Right lobe of liver (tissue), 4 donors: ENCODE measurements around the gene CYTH1.

Experiments used
- CTCF ChIP-seq, 4 donors: fragments of 200-600 bp in 3 of 4; fragments of 450-650 bp in 1 of 4; IDR thresholded peaks; one replicate each; pipeline versions ENCODE4 v1.5.1 to v1.8.0; 2016 to 2022; ENCODE audit warnings: antibody characterized with exemption in 4 of 4, mild to moderate bottlenecking in 2 of 4
- POLR2A ChIP-seq: fragments of 450-650 bp; IDR thresholded peaks from one replicate; pipeline ENCODE4 v1.6.1; 2017; ENCODE audit warnings: antibody characterized with exemption, mild to moderate bottlenecking
- donor health status: DM: no; HTN: no; CAD: no.
- donor health status: DM: no; HTN: no; CAD: no.
- donor health status: DM: no; HTN: yes; CAD: no.

- TF ChIP-seq CTCF (IDR thresholded peaks at IDR 0.05): no peak
- no peak for TF ChIP-seq POLR2A
Measured at GRCh38 chr17:78738278-78738677, 43.8 kb downstream of the CYTH1 start.
